ENCODE results near the gene ADAMTSL1.

Gene ADAMTSL1

DNA sequence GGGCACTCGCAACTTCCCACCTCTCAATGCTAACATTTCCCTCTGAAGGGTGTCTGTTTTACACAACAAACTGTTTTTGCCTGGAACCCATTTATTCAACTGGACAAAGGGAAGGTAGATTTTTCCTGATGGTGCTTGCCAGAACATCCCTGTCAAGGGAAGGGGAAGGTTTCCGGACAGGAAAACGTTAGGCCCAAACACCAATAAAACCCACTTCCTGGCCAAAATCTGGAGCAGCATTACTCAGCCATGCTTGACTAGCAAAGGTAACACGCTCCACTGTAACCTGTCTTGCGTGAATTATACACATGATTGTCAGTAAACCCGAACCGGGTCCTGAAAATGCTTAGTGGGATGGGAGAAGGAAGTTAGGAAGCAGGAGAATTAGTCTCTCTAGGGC lies 468.8 kb downstream of the ADAMTSL1 start:
- no peak for DNase-seq (ENCODE audit: low spot score)

DNA sequence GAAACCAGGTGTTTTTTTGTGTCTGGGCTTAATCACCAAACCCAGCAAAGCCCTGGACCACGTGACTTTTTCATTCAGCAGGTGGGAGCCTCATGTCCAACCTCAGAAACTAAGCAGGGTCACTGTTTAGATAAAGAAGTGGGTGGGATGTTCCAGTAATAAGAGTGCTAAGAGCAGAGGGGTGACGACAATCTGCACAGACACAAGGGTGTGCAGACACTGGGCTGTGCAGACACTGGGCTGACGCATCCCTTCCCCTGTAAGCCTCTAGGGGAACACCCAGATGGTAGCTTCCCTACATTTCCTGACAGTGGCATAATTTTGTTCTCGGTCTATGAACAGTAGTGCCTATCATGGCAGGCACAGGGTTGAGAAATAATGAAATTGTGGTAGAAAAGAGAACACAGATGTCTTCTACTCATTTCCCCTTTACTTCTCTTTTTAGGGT lies 474.0 kb downstream of the ADAMTSL1 start:
- no peak for DNase-seq (ENCODE audit: low spot score)

DNA sequence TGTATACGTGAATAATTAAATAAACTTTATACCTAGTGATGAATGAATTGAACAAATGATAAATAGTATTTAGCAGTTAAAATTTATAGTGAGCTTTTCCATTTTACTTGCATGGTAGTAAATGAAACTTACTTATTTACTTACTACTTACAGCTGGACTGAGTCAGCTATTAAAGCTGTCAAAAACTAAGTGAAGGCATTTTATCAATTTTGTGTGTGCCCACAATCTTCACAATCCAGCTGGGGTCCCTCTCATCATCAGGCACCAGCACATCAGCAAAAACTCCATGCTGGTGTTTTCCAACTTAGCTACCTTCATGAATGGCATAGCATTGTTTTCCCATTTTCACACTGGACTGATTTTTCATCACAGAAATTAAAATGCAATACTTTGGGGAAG lies 478.0 kb downstream of the ADAMTSL1 start:
- DNase-seq (ENCODE audit: low spot score) = no peak

DNA sequence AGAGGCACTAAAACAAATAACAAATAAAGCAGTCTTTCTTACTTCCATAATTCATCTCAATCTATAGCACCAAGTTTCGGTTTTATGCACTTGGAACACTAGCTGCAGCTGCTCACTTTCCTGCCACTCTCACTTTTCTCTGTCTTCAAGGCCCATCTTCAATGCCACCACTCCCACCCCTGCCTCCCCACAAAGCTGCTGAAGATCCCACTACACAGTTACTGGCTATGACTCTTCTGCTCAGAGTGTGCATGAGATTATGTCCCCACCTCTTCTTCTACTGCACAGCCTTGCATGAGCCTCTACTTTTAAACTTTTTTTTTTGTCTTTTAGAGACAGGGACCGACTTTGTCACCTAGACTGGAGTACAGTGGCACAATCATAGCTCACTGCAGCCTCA lies 481.7 kb downstream of the ADAMTSL1 start:
- DNase-seq (ENCODE audit: low spot score) = no peak

Measured in hematopoietic multipotent progenitor cell treated with erythropoietin and hydrocortisone succinate and interleukin-3 and kit ligand, for 15 days (in vitro differentiated cells).